ENCODE results near the gene TEX52.

DNA sequence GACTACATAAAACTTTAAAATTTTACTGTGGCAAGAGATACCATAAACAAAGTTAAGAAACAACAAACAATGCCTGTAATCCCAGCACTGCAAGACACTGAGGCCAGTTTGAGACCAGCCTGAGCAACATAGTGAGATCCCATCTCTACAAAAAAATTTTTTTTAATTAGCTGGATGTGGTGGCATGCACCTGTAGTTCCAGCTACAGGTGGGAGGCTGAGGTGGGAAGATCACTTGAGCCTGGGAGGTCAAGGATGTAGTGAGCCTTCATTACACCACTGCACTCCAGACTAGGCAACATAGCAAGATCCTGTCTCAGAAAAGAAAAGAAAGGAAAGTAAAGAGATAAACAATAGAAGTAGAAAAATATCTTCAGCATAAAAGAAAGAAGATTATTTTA lies 3.3 kb upstream of the TEX52 start:
- TF ChIP-seq POLR2A (IDR thresholded peaks at IDR 0.05; ENCODE audit: low read length) (no peak), GATA1 (IDR thresholded peaks at IDR 0.05; ENCODE audit: low read depth, low read length) (no peak)

Measured in erythroblast (primary cell).